Chondrocyte (in vitro differentiated cells): ENCODE measurements around the gene CRLF1. TPM values are rescaled to one million over a fixed set of nuclear protein-coding genes. Genes with fewer than 3 reads are reported as not detected.
A peak's percentile ranks its signal among the peaks of the same experiment; 100 is the strongest.

Source experiments
- DNase-seq: peaks from one replicate; pipeline ENCODE4 v3.0.0; 2021; ENCODE audit warnings: mixed read lengths, low spot score
- H3K27ac Mint-ChIP-seq: one replicate; pipeline ENCODE4 v1.8.0; 2021; ENCODE audit warnings: mild to moderate bottlenecking, moderate library complexity, mixed read lengths; ENCODE audit not compliant: unreplicated experiment
- H3K27me3 Mint-ChIP-seq: 2 replicates; pipeline ENCODE4 v1.8.0; 2021; ENCODE audit warnings: low read depth, mixed read lengths
- H3K36me3 Mint-ChIP-seq: 2 replicates; pipeline ENCODE4 v1.8.0; 2021; ENCODE audit warnings: low read depth, mixed read lengths
- H3K4me1 Mint-ChIP-seq: 2 replicates; pipeline ENCODE4 v1.8.0; 2021; ENCODE audit warnings: low read depth, mild to moderate bottlenecking, mixed read lengths
- H3K4me3 Mint-ChIP-seq: one replicate; pipeline ENCODE4 v1.8.0; 2021; ENCODE audit warnings: mild to moderate bottlenecking, moderate library complexity, mixed read lengths; ENCODE audit not compliant: unreplicated experiment
- H3K9me3 Mint-ChIP-seq: 2 replicates; pipeline ENCODE4 v1.8.0; 2021; ENCODE audit warnings: low read depth, mixed read lengths
- CTCF ChIP-seq: fragments of 200-600 bp; sonication (generic); IDR thresholded peaks from 2 replicates; pipeline ENCODE4 v1.5.0; 2021; ENCODE audit warnings: antibody characterized with exemption, mild to moderate bottlenecking, moderate library complexity
- total RNA-seq: library from RNA; stranded (reverse); gene quantifications from 3 replicates; pipeline ENCODE4 v1.2.1, GENCODE V29; 2021

CRLF1 gene
- total RNA-seq, 1 donor from 2014 or later, result 13.2 TPM

GRCh38 chr19:18648973-18649315 lies 42.3 kb upstream of the CRLF1 start:
- Mint-ChIP-seq H3K27ac (peak overlapping the region; percentile 99), H3K4me3 (peak overlapping the region; percentile 57), H3K36me3 (no peaks in the 10 kb centered on the region), H3K27me3 (no peaks in the 10 kb centered on the region), H3K9me3 (no peaks in the 10 kb centered on the region), H3K4me1 (peaks cover 43% of the 10 kb centered on the region)
- no peak for DNase-seq
- peak; percentile 36 for TF ChIP-seq CTCF

GRCh38 chr19:18647807-18648206 lies 41.2 kb upstream of the CRLF1 start:
- no peak overlapping the region for H3K4me3 Mint-ChIP-seq
- TF ChIP-seq CTCF, result no peak
- no peak for DNase-seq
- no peak overlapping the region for H3K27ac Mint-ChIP-seq
- no peaks in the 10 kb centered on the region for H3K9me3 Mint-ChIP-seq
- H3K4me1 Mint-ChIP-seq, result peaks cover 43% of the 10 kb centered on the region
- H3K27me3 Mint-ChIP-seq, result no peaks in the 10 kb centered on the region
- H3K36me3 Mint-ChIP-seq, result no peaks in the 10 kb centered on the region

- DNase-seq, result no peak
- Mint-ChIP-seq H3K4me1 (peaks cover 43% of the 10 kb centered on the region), H3K36me3 (no peaks in the 10 kb centered on the region), H3K27ac (no peak overlapping the region), H3K4me3 (no peak overlapping the region), H3K27me3 (no peaks in the 10 kb centered on the region), H3K9me3 (no peaks in the 10 kb centered on the region)
- no peak for TF ChIP-seq CTCF
These were observed 40.8 kb upstream of the CRLF1 start for GRCh38 chr19:18647371-18647767.

GRCh38 chr19:18646535-18647370 lies 40.2 kb upstream of the CRLF1 start:
- Mint-ChIP-seq H3K9me3 (no peaks in the 10 kb centered on the region), H3K27ac (no peak overlapping the region), H3K4me3 (no peak overlapping the region), H3K4me1 (peaks cover 40% of the 10 kb centered on the region), H3K36me3 (no peaks in the 10 kb centered on the region), H3K27me3 (no peaks in the 10 kb centered on the region)
- DNase-seq, result no peak
- no peak for TF ChIP-seq CTCF

GRCh38 chr19:18645035-18645511 lies 38.5 kb upstream of the CRLF1 start:
- H3K9me3 Mint-ChIP-seq, result no peaks in the 10 kb centered on the region
- no peak overlapping the region for H3K4me3 Mint-ChIP-seq
- DNase-seq, result no peak

More at GRCh38 chr19:18645035-18645511, 38.5 kb upstream of the CRLF1 start:
- Mint-ChIP-seq H3K36me3 (no peaks in the 10 kb centered on the region), H3K27ac (no peak overlapping the region), H3K27me3 (no peaks in the 10 kb centered on the region), H3K4me1 (peaks cover 24% of the 10 kb centered on the region)
- no peak for TF ChIP-seq CTCF
